SH-SY5Y (cell line): ENCODE measurements around the gene PIKFYVE.

Experiments used
- GATA2 ChIP-seq: IDR thresholded peaks from 2 replicates; pipeline ENCODE4 v1.6.1; 2011; ENCODE audit warnings: mild to moderate bottlenecking, low read depth, low read length
- GATA3 ChIP-seq: IDR thresholded peaks from 2 replicates; pipeline ENCODE4 v1.6.1; 2011; ENCODE audit warnings: low read depth, mild to moderate bottlenecking, low read length, moderate library complexity

DNA sequence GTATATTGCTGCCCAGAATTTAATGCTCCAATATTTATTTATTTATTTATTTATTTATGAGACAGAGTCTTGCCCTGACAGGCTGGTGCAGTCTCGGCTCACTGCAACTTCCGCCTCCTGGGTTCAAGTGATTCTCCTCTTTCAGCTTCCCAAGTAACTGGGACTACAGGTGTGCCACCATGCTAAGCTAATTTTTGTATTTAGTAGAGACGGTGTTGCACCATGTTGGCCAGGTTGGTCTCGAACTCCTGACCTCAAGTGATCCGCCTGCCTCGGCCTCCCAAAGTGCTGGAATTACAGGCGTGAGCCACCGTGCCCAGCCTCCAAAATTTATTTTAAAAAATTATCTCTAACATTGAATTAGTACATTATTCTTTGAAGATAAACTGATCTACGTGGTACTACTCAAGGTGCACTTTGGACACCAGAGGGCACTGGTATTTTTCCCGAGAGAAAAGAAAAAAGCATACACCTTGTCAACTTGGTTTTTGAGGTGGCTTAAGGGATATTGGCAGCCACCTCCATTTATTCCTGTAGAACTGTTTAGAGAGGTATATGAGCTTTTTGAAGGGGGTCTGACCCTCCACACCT, 9.8 kb upstream of the PIKFYVE start:
- TF ChIP-seq GATA2 (no peak), GATA3 (no peak)
